SH-SY5Y (cell line): Measurements from ENCODE around the gene VPS8.

Source experiments
- GATA2 ChIP-seq: IDR thresholded peaks from 2 replicates; pipeline ENCODE4 v1.6.1; 2011; ENCODE audit warnings: mild to moderate bottlenecking, low read depth, low read length
- GATA3 ChIP-seq: IDR thresholded peaks from 2 replicates; pipeline ENCODE4 v1.6.1; 2011; ENCODE audit warnings: low read depth, mild to moderate bottlenecking, low read length, moderate library complexity

- TF ChIP-seq GATA2 (no peak), GATA3 (no peak)
Measured at GRCh38 chr3:184932777-184933176, 120.8 kb downstream of the VPS8 start.
